ENCODE data around the gene EPB41L3.

The EPB41L3 gene

DNA sequence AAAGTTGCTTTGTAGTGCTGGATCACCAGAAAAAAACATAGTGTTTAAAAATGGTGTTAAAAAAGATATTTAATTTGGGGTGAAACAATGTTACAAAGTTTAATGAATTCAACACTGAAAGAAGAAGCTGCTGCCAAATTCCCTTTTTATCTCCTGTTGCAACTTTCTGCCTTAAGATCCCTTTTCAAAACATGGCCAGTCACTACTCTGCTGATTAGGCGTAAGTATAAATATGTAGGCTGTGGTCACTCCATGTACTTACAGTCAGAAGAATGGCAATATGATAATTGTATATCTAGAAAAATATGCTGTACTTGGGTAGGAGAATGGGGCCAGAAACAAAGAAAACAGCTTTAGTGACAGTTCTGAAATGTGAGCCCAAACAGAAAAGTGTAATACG, 124.8 kb downstream of the EPB41L3 start:
- in situ Hi-C loops (cut with MboI; ENCODE audit: low sequenced_read_pairs) = no loop called here

DNA sequence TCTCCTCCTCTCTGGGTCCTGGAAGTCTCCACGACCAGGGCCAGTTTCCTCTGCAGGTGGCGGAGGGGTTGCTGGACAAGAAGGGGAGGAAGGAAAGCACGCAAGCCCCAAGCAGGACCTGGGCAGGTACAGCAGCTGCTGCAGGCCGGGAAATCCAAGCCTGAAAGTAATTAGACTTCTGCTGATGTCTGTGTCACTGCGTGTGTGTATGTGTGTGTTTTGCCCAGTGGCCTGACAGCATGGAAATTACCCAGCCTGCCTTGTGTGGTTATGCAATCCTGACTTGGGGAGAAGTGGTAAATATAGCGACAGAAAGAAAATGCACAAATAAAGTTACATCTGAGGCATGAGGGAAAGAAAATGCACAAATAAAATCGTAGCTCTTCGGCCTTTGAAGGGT, 126.5 kb downstream of the EPB41L3 start:
- in situ Hi-C loops (cut with MboI; ENCODE audit: low sequenced_read_pairs) = no loop called here

DNA sequence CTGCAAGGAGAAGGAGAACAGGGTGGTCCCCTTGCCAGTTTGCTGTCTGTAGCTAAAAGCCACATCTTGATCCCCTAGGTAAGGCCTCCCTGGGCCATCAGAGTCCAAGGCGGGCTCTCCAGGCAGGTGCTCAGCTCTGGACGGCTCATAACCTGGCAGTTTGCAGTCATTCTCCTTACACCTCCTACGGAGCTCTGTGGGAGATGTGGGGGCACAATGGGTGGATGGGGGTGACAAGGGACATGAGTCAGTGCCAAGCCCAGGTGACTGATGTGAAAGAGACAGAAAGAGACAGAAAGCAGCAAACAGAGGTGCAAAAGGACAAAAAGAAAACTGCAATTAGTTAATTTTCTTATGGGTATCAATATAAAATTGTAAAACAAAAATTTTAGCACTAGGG, 127.7 kb downstream of the EPB41L3 start:
- in situ Hi-C loops (cut with MboI; ENCODE audit: low sequenced_read_pairs) = no loop called here

DNA sequence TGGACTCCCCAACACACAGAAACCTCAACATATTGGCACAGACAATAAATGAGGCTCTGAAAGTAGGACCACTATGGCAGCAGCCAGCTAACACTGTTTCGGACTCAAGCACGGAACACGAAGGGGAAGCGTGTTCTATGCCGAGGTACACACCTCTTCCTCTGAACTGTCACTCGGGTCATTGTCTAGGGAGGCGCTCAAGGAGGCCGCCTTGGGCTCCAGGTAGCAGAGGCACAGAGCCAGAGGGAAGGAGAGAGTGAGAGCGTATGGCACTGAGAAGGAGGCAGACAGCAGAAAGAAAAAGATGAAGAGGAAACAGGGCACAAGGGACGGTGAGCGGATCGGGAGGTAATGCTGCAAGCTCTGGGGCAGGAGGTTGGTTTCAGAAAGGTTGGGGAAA, 128.1 kb downstream of the EPB41L3 start:
- in situ Hi-C loops (cut with MboI; ENCODE audit: low sequenced_read_pairs) = no loop called here

DNA sequence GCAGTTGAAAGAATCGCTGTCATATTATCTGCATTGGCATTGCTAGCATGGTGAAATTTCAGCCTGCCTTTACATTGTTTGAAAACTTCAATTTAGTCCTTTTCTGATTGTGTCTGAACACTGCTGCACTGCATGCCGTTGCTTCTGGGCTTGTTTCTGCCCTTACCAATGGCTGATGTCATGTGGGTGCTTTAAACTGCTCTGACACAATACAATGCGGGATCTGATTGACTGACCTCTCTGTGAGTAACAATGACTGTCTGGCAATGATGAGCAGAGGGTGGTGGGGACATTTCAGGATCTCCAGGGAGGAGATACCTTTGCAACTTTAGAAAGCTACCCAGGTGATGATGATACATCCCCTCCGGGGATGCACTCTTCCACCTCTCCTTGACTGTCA, 128.8 kb downstream of the EPB41L3 start:
- in situ Hi-C loops (cut with MboI; ENCODE audit: low sequenced_read_pairs) = no loop called here

DNA sequence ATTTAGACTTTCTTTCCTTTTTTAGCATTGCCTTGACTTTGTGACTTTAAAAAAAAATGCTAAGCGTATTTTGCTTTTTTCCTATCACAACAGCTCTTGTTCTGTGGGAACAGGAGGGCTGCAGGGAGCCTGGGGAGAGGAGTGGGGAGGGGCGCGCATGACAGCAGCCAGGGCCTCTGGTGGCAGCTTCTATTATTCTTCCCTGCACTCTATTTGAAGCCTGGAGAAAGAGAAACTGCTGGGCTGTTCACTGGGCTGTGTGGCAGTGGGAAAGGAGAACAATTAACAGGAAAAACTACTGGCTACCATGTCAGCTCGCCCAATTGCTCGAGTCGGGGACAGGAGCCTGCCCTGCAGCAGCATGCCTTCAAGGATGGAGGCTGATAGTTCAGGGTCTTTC, 129.3 kb downstream of the EPB41L3 start:
- in situ Hi-C loops (cut with MboI; ENCODE audit: low sequenced_read_pairs) = no loop called here

DNA sequence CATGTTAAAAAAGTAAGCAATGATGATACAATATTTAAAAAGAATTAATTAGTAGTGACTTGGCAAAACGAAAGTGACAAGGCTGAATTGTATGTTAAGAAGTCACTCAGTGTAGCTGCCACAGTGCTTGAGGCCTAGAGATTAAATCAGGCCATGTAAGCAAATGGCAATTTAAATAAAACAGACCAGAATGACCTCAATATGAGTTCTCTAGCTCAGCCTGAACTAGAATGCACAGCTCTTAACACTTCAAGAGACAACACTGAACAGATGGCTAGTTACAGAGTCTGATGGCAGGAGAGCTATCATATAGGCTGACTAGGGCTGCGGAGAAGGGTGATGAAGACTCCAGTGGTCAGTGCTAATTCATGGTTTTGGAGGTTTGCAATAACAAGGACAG, 130.3 kb downstream of the EPB41L3 start:
- in situ Hi-C loops (cut with MboI; ENCODE audit: low sequenced_read_pairs) = no loop called here

DNA sequence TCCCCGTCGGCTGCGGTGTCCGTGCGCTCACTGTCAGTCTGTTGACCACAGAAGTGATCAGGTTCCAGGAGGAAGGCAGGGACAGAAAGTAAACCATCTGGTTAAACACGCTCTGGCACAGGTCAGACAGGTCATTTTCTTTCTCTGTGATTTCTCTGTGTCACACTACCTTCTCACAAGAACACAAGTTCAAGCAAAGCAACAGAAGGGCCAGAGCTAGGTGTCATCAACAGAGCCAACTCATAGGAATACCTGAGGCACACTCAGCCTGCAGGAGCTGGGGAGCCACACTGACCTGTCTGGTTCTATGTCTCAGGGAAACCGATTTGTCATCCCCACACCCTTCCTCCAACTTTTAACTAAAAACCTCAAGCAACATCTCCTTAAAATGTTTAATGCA, 133.2 kb downstream of the EPB41L3 start:
- in situ Hi-C loops (cut with MboI; ENCODE audit: low sequenced_read_pairs) = no loop called here

DNA sequence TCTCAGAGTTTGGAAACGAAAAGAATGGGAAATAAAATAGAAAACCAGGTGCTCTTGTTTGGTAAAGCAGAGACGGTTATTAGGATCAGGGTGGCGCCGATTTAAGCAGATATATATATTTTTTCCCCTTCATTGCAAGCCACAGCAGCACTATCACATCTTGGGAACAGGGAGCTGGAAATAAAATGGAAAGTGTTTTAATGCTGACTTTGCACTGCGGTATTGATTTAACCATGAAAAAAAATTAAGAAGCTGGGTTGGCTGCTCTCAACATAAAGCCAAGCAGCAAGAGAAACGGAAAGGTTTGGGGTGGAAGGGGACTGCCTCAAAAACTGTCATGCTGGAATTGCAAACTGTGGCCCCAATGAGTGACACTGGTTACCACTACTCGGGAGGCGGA, 145.5 kb downstream of the EPB41L3 start:
- in situ Hi-C loops (cut with MboI; ENCODE audit: low sequenced_read_pairs) = no loop called here

DNA sequence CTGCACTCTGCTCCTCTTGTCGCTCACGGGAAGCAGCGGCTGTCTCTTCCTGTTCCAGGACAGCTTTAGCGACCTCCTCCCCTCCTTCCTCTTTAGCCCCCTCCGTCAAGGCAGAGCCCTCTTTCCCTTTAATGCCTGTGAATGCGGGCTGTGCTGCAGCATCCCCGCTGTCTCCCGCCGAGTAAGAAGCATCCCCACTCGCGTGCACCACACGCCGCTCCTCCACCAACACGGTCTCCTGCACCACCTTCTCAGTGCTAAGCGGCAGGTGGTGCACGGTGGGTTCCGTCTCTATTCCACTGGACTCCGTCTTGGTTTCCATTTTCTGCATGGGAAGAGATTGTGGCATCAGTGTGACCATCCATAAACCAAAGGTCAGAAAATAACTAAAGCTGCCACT, 146.7 kb downstream of the EPB41L3 start:
- in situ Hi-C loops (cut with MboI; ENCODE audit: low sequenced_read_pairs) = no loop called here

DNA sequence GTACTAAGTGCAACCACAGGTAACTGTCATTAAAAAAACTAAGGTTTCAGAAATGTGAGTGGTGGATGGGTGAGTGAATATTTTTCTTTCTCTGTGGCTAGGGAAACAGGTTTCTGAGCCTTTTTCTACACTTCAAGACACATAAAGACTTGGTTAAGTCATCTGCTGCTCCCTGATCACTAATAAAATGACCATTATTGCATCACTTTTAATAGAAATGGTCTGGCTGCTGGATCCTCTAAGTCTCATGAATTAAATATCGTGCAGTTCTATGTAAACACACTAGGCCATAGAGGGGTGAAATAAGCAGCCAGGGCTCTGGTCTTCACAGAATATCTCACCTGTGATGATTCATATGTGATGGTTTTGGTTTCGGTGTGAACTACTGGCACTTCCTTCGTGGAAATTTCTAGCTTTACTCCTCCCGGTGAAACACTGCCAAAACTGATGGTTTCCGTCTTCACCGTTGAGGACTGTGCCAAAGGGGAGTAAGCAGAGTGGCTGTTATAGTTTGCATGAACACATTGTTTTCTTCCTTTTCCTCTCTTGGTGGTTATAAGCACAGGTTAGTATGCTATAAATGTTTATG, 147.8 kb downstream of the EPB41L3 start:
- in situ Hi-C loops (cut with MboI; ENCODE audit: low sequenced_read_pairs) = no loop called here

DNA sequence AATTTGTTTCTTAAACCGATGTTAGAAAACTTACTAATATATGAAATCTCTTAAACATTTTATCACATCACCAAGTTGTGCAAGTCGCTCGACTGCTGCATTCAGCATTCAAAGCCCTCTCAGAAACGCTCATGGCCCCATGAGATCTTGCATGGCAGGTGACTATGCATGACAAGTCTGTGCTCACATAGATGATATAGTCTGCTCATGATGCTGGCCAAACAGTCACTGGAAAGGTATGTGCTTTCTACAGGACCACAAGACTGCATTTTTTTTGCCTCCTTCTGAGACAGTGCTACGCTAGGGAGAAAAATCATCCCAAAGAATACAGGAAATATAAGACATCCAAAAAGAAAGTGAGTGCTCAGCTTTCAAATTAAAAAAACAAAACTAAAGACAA, 150.0 kb downstream of the EPB41L3 start:
- in situ Hi-C loops (cut with MboI; ENCODE audit: low sequenced_read_pairs) = no loop called here

DNA sequence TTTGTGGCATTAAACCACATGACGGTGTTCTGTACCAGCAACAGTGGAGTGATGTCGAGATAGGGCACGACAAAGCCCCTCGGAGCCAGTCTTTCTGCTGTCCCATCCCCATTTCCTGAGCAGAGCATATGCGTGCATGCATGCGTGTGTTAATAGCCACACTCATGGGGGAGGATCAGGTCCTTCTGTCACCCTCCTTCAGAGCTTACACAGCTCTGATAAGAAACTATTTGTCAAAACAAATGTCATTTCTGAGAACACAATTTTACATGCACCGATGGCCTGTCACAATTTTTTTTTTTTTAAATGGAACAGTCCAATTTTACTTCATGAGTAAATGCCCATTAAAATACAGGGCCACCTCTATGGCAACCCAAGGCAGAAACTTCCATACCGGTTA, 152.4 kb downstream of the EPB41L3 start:
- in situ Hi-C loops (cut with MboI; ENCODE audit: low sequenced_read_pairs) = no loop called here

DNA sequence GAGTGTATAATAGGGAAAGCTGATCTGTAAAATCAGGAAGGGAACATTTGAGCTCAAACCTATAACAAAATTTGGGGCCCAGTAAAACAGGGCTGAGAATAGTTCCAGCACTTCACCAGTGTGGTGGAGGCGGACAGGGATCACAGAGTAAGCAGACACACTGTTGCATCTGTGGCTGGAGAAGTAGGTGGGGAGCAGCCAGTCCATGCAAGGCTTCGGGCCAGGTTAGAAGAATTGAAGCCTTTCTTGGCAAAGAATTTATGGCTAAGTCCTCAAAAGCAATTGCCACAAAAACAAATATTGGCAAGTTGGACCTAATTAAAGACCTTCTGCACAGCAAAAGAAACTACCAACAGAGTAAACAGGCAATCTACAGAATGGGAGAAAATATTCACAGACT, 154.4 kb downstream of the EPB41L3 start:
- in situ Hi-C loops (cut with MboI; ENCODE audit: low sequenced_read_pairs) = no loop called here

DNA sequence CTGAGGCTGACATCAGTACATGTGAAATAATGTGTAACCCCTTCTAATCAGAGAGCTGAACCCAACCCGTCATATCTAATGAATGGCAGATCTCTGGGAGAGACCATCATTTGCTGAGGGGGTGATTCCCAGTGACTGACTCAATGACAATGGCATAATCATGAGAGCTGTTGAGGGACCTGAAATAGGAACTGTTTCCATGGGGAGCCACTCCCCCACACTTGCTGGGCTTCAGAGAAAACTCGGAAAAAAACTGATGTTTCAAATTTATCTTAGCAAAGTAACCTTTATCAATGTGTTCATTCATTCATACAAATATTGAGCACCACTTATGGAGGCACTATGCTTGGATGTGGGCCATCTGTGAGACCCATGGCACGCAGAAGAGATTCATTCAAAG, 154.9 kb downstream of the EPB41L3 start:
- in situ Hi-C loops (cut with MboI; ENCODE audit: low sequenced_read_pairs) = no loop called here

DNA sequence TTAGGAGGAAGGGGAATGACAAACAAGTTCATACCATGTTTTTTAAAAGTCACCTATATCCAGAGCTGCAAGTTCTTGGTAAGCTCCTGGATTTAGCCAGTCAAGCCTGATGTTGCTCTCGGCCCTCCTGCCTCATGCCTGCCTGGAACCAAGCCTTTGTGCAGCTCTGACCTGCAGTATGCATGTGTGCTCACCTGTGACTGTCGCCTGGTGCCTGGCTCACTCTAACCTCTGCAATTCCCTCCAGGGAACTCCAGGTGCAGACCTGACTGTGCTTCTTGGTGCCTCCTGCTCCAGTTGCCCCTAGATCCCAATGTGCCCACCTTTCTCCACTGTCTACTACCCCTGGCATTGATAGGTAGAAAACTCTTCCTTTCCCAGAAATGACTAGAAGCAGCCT, 163.2 kb downstream of the EPB41L3 start:
- in situ Hi-C loops (cut with MboI; ENCODE audit: low sequenced_read_pairs) = no loop called here

DNA sequence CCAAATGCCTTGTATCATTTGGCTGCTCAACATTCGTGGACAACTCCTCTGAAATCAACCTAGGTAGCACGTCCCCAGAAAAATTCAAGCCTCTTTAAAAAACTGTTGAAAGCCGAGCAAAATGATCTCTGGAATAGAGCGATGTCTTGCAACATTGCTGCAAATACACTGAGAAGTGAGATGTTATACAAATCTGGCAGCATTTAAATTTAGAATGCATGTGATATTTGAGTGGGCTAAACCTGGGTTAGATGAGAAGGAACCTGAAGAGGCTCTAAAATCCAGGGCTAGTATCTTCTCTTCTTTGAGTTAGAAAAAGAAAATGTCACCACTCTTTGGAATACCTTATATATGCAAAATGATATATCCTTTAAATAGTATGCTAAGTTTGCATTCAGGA, 166.8 kb downstream of the EPB41L3 start:
- in situ Hi-C loops (cut with MboI; ENCODE audit: low sequenced_read_pairs) = no loop called here

DNA sequence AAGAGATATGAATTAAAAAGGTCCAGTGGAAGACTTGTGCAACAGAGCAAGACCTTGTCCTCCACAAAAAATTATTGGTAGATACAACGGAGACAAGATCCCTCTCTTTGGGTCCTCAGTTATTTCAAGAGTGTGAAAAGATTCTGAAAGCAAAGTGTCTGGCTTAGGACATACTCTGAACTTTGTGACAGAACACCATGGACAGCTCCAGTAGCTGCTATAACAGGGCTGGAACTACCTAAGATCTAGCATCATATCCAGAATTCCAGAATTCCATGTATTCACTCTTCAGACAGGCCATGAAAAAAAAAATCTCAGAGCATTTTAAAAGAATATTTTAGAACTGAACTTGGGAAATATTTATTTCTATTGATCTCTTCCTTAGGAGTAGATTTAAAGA, 173.5 kb downstream of the EPB41L3 start:
- in situ Hi-C loops (cut with MboI; ENCODE audit: low sequenced_read_pairs) = no loop called here

DNA sequence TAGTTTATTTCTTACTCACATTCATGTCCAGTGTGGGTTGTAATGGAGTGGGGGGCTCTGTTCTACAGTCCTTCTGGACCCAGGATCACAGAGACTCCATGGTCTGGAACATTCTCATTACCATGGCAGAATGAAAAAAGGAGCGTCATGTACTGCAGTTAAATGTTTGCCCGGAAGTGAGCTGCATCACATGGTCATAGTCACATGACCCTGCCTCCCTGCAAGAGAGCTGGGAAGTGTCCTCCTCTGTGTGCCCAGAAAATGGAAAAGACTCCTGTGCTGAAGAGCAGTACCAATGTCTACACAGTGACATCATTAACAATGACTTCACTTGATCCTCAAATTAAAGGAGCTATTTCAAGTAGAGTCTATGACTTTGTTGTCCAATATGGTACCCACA, 174.3 kb downstream of the EPB41L3 start:
- in situ Hi-C loops (cut with MboI; ENCODE audit: low sequenced_read_pairs) = no loop called here

DNA sequence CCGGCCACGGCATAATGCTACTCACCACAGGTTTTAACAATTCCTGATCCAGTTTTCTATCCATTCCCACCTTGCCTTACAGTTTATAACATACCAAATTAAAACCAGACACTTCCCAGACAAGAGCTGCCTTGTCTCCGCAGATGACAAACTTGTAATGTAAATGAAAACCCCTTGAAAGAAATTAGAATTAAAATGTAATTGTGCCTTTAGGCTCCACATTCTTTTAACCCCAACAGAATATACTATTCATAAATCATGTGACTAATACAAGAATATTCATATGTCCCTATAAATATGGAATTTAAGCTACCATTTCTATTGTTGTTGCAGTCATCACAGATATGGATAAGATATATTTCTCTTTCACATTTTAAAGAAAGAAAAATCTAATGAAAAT, 178.4 kb downstream of the EPB41L3 start:
- in situ Hi-C loops (cut with MboI; ENCODE audit: low sequenced_read_pairs) = no loop called here

DNA sequence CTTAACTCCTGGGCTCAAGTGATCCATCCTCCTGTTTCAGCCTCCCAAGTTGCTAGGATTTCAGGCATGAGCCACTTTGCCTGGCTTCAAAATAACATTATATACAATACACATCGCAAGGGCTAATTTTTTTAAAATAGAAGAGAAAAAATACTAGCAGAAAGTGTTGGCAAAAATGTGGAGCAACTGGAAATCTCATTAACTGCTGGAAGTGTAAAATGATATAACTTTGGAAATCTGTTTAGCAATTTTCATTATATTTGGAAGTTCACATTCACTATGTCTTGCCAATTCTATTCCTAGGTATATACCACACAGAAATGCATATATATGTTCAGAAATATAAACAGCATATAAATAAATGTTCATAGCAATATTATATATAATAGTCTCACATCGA, 193.2 kb downstream of the EPB41L3 start:
- in situ Hi-C loops (cut with MboI; ENCODE audit: low sequenced_read_pairs) = no loop called here
